Measurements from ENCODE around the gene HNF1A.

- no peak for TF ChIP-seq CTCF (conservative IDR thresholded peaks at IDR 0.05; ENCODE audit: low read length)
- no peak for TF ChIP-seq EZH2phosphoT487 (IDR thresholded peaks at IDR 0.05; ENCODE audit: borderline replicate concordance)
Observed at GRCh38 chr12:120994589-120995337, 16.4 kb downstream of the HNF1A start.
